Measurements from ENCODE around the gene NPEPL1.
A peak's percentile ranks its signal among the peaks of the same experiment; 100 is the strongest.
"Not testable (repeated sequence)": the region's sequence is repeated elsewhere in the genome, so short reads cannot be mapped to it uniquely, and the experiment has no call there.

NPEPL1 gene

GRCh38 chr20:58692579-58693225 lies at the start of gene NPEPL1:
NPEPL1 (plus strand) TSS chr20:58692800; CDS start chr20:58692901, 101 bp downstream.
- no peak within 1 kb of the TSS for H3K4me3 ChIP-seq (ENCODE audit: low read depth, low read length)

GRCh38 chr20:58642896-58643295 lies 49.7 kb upstream of the NPEPL1 start:
- not testable (repeated sequence) for H3K4me3 ChIP-seq (ENCODE audit: low read depth, low read length)

- H3K4me3 ChIP-seq (ENCODE audit: low read depth, low read length): no peak overlapping the region
Observed at GRCh38 chr20:58645412-58645968, 47.1 kb upstream of the NPEPL1 start.

- no peak overlapping the region for H3K4me3 ChIP-seq (ENCODE audit: low read depth, low read length)
Observed at GRCh38 chr20:58646257-58646656, 46.3 kb upstream of the NPEPL1 start.

- no peak overlapping the region for H3K4me3 ChIP-seq (ENCODE audit: low read depth, low read length)
Observed at GRCh38 chr20:58646703-58647102, 45.9 kb upstream of the NPEPL1 start.

- no peak overlapping the region for H3K4me3 ChIP-seq (ENCODE audit: low read depth, low read length)
Observed at GRCh38 chr20:58647162-58647795, 45.3 kb upstream of the NPEPL1 start.

- no peak overlapping the region for H3K4me3 ChIP-seq (ENCODE audit: low read depth, low read length)
Observed at GRCh38 chr20:58647796-58648501, 44.7 kb upstream of the NPEPL1 start.

- H3K4me3 ChIP-seq (ENCODE audit: low read depth, low read length): not testable (repeated sequence)
Observed at GRCh38 chr20:58648502-58648825, 44.1 kb upstream of the NPEPL1 start.

- H3K4me3 ChIP-seq (ENCODE audit: low read depth, low read length): peak overlapping the region; percentile 28
Observed at GRCh38 chr20:58649288-58650180, 43.1 kb upstream of the NPEPL1 start.

GRCh38 chr20:58650181-58650775 lies 42.3 kb upstream of the NPEPL1 start:
- peak overlapping the region; percentile 70 for H3K4me3 ChIP-seq (ENCODE audit: low read depth, low read length)

GRCh38 chr20:58650776-58651558 lies 41.6 kb upstream of the NPEPL1 start, which contains the start of gene STX16:
STX16 (plus strand) TSS chr20:58651283; CDS start chr20:58652007, 724 bp downstream.
- H3K4me3 ChIP-seq (ENCODE audit: low read depth, low read length): peak within 1 kb of the TSS; percentile 70

- H3K4me3 ChIP-seq (ENCODE audit: low read depth, low read length): peak overlapping the region; percentile 70
Observed at GRCh38 chr20:58651559-58651945, 41.0 kb upstream of the NPEPL1 start.

GRCh38 chr20:58651946-58652605 lies 40.5 kb upstream of the NPEPL1 start:
- peak overlapping the region; percentile 70 for H3K4me3 ChIP-seq (ENCODE audit: low read depth, low read length)

- peak overlapping the region; percentile 46 for H3K4me3 ChIP-seq (ENCODE audit: low read depth, low read length)
Observed at GRCh38 chr20:58652606-58653294, 39.9 kb upstream of the NPEPL1 start.

- no peak overlapping the region for H3K4me3 ChIP-seq (ENCODE audit: low read depth, low read length)
Observed at GRCh38 chr20:58654337-58654736, 38.3 kb upstream of the NPEPL1 start.

GRCh38 chr20:58655328-58656107 lies 37.1 kb upstream of the NPEPL1 start:
- no peak overlapping the region for H3K4me3 ChIP-seq (ENCODE audit: low read depth, low read length)

- H3K4me3 ChIP-seq (ENCODE audit: low read depth, low read length): no peak overlapping the region
Observed at GRCh38 chr20:58656831-58657230, 35.8 kb upstream of the NPEPL1 start.

- H3K4me3 ChIP-seq (ENCODE audit: low read depth, low read length): no peak overlapping the region
Observed at GRCh38 chr20:58657262-58657661, 35.3 kb upstream of the NPEPL1 start.

All from iPS-11a (cell line).